Measurements from ENCODE around the gene ATP5PD. TPM values are rescaled to one million over a fixed set of nuclear protein-coding genes. Genes with fewer than 3 reads are reported as not detected.
A peak's percentile ranks its signal among the peaks of the same experiment; 100 is the strongest.

Gene ATP5PD
- total and polyA plus RNA-seq, 2 of the 13 experiments (the other 11 are each of a cell fraction or from before 2014, with no cell fraction given) = 158 to 428 TPM

- TF ChIP-seq TBX2 (CRISPR knock-in tag; IDR thresholded peaks at IDR 0.05; ENCODE audit: borderline replicate concordance) (peak; percentile 76; the same call in 1 of the 2 replicates), XRCC5 (optimal IDR thresholded peaks at IDR 0.05; ENCODE audit: low read length) (peak; percentile 39), NFE2 (CRISPR knock-in tag; IDR thresholded peaks at IDR 0.05) (no peak), PCBP2 (optimal IDR thresholded peaks at IDR 0.05; ENCODE audit: low read depth, low read length, poor library complexity, severe bottlenecking) (no peak), ZNF850 (CRISPR knock-in tag; conservative IDR thresholded peaks at IDR 0.05) (no peak), XBP1 (CRISPR knock-in tag; IDR thresholded peaks at IDR 0.05) (no peak), TEAD3 (CRISPR knock-in tag; optimal IDR thresholded peaks at IDR 0.05; ENCODE audit: borderline replicate concordance) (peak; percentile 39), PBX2 (CRISPR knock-in tag; IDR thresholded peaks at IDR 0.05) (no peak), ZMYM2 (CRISPR knock-in tag; IDR thresholded peaks at IDR 0.05) (peak; percentile 84; the same call in 1 of the 2 replicates), RFX3 (CRISPR knock-in tag; IDR thresholded peaks at IDR 0.05) (no peak), GABPB1 (CRISPR knock-in tag; IDR thresholded peaks at IDR 0.05) (peak; percentile 40; the same call in 1 of the 2 replicates), ZNF737 (CRISPR knock-in tag; IDR thresholded peaks at IDR 0.05; ENCODE audit: borderline replicate concordance) (0 out of 2 replicates have a peak, but pooled peaks have one; percentile 51), KDM4B (CRISPR knock-in tag; IDR thresholded peaks at IDR 0.05) (no peak), POGK (CRISPR knock-in tag; conservative IDR thresholded peaks at IDR 0.05) (0 out of 2 replicates have a peak, but pooled peaks have one; percentile 56)
- TF ChIP-seq, protein P1, sequence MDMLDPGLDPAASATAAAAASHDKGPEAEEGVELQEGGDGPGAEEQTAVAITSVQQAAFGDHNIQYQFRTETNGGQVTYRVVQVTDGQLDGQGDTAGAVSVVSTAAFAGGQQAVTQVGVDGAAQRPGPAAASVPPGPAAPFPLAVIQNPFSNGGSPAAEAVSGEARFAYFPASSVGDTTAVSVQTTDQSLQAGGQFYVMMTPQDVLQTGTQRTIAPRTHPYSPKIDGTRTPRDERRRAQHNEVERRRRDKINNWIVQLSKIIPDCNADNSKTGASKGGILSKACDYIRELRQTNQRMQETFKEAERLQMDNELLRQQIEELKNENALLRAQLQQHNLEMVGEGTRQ (IDR thresholded peaks at IDR 0.05; ENCODE audit: low read depth, low read length) = no peak
- TF ChIP-seq, protein P1 (CRISPR knock-in tag; IDR thresholded peaks at IDR 0.05; ENCODE audit: borderline replicate concordance) = 0 out of 2 replicates have a peak, but pooled peaks have one; percentile 35
- TF ChIP-seq, protein P2, sequence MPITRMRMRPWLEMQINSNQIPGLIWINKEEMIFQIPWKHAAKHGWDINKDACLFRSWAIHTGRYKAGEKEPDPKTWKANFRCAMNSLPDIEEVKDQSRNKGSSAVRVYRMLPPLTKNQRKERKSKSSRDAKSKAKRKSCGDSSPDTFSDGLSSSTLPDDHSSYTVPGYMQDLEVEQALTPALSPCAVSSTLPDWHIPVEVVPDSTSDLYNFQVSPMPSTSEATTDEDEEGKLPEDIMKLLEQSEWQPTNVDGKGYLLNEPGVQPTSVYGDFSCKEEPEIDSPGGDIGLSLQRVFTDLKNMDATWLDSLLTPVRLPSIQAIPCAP (CRISPR knock-in tag; IDR thresholded peaks at IDR 0.05; ENCODE audit: low read depth) = no peak
- TF ChIP-seq, protein P3, sequence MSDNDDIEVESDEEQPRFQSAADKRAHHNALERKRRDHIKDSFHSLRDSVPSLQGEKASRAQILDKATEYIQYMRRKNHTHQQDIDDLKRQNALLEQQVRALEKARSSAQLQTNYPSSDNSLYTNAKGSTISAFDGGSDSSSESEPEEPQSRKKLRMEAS (IDR thresholded peaks at IDR 0.05) = peak; percentile 51
Observed at GRCh38 chr17:75086496-75087181, 39.9 kb upstream of the ATP5PD start (continued).
